ENCODE measurements around the gene EPHA2.

EPHA2 gene

DNA sequence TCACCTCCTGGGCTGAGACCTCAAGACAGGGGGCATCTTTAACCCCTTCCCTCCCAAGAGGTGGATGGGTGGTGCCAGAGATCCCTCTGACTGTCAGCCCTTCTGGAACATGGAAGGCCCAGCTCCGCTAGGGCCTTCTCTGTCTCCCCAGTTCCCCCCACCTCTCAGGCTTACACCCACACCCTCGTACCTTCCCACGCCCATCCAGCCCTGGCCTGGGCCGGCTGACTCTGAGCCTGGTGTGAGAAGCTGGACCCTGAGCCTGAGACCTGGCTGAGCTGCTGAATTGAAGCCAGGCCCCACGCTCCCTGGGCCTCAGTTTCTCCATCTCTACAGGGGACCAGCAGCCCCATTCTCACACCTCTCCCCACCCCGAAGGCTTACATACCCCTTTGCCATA, 5.4 kb downstream of the EPHA2 start:
- no peaks in the 10 kb centered on the region for H3K27me3 ChIP-seq (ENCODE audit: insufficient read depth, low read length, poor library complexity)
- H3K9ac ChIP-seq (ENCODE audit: low read depth, low read length), result no peak overlapping the region
- no peak overlapping the region for H3K4me3 ChIP-seq (ENCODE audit: low read depth in 1 of 2, low read length in 2 of 2)
- no peak overlapping the region for H2AFZ ChIP-seq (ENCODE audit: low read depth, low read length)
- no peaks in the 10 kb centered on the region for H3K9me3 ChIP-seq (ENCODE audit: insufficient read depth, low read length, severe bottlenecking)
- DNase-seq, result no peak
- peaks cover 16% of the 10 kb centered on the region for H3K4me1 ChIP-seq (ENCODE audit: insufficient read depth, low read length)
- no peaks in the 10 kb centered on the region for H3K36me3 ChIP-seq (ENCODE audit: insufficient read depth, low read length)
- H3K4me2 ChIP-seq (ENCODE audit: insufficient read depth, low read length), result no peak overlapping the region
- TF ChIP-seq EZH2 (IDR thresholded peaks at IDR 0.05; ENCODE audit: borderline replicate concordance, low read depth, low read length, severe bottlenecking), result no peak
- TF ChIP-seq, protein P1, sequence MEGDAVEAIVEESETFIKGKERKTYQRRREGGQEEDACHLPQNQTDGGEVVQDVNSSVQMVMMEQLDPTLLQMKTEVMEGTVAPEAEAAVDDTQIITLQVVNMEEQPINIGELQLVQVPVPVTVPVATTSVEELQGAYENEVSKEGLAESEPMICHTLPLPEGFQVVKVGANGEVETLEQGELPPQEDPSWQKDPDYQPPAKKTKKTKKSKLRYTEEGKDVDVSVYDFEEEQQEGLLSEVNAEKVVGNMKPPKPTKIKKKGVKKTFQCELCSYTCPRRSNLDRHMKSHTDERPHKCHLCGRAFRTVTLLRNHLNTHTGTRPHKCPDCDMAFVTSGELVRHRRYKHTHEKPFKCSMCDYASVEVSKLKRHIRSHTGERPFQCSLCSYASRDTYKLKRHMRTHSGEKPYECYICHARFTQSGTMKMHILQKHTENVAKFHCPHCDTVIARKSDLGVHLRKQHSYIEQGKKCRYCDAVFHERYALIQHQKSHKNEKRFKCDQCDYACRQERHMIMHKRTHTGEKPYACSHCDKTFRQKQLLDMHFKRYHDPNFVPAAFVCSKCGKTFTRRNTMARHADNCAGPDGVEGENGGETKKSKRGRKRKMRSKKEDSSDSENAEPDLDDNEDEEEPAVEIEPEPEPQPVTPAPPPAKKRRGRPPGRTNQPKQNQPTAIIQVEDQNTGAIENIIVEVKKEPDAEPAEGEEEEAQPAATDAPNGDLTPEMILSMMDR (IDR thresholded peaks at IDR 0.05; ENCODE audit: borderline replicate concordance, extremely low read depth, low read length, poor library complexity, severe bottlenecking), result no peak
- H3K79me2 ChIP-seq (ENCODE audit: insufficient read depth, low read length), result no peaks in the 10 kb centered on the region
- H3K27ac ChIP-seq (ENCODE audit: low read length), result no peak overlapping the region
- H4K20me1 ChIP-seq (ENCODE audit: insufficient read depth, low read length), result peaks cover 37% of the 10 kb centered on the region
- no peak for ATAC-seq (ENCODE audit: insufficient read depth, low read depth)

DNA sequence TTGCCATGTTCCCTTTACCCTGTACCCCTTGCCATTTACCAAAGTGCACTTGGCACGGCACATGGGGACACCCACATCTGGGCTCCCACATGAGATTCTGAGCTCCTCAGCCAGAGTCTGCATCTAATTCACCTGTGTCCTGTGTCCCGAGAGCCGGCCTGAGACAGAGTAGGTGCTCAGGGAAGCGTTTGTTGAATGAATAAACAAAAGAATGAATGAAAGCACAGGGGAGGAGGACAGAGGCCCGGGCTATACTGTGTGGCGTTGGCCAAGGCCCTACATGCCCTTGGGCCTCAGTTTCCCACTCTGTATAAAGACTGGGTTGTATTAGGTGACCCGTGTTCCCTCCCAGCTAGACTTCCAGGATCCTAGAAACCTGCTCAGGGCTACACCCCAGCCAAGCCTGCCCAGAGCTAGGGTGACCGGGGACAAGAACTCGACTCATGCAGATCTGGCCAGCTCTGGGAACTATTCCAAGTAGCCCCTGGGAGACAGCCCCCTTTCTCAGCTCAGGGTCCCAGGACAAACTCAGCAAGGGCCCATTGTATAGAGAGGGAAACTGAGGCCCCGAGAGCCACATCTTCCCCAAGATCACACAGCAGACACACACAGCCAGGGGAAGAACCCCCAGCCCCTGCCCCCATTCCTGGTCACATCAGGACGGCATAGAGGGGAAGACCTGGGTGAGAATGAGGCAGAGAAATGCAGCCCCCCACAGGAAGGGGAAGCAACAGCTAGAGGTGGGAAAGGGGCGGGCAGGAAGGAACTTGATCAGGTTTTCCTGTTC, 6.0 kb downstream of the EPHA2 start:
- Histone ChIP-seq H3K9ac (ENCODE audit: low read depth, low read length) (no peak overlapping the region), H2AFZ (ENCODE audit: low read depth, low read length) (no peak overlapping the region), H3K4me1 (ENCODE audit: insufficient read depth, low read length) (peaks cover 16% of the 10 kb centered on the region), H3K4me3 (ENCODE audit: low read depth in 1 of 2, low read length in 2 of 2) (no peak overlapping the region), H3K27ac (ENCODE audit: low read length) (no peak overlapping the region), H3K36me3 (ENCODE audit: insufficient read depth, low read length) (no peaks in the 10 kb centered on the region), H3K4me2 (ENCODE audit: insufficient read depth, low read length) (no peak overlapping the region), H3K9me3 (ENCODE audit: insufficient read depth, low read length, severe bottlenecking) (no peaks in the 10 kb centered on the region), H4K20me1 (ENCODE audit: insufficient read depth, low read length) (peaks cover 37% of the 10 kb centered on the region), H3K79me2 (ENCODE audit: insufficient read depth, low read length) (no peaks in the 10 kb centered on the region), H3K27me3 (ENCODE audit: insufficient read depth, low read length, poor library complexity) (no peaks in the 10 kb centered on the region)
- DNase-seq (no peak), ATAC-seq (ENCODE audit: insufficient read depth, low read depth) (no peak)
- TF ChIP-seq, protein P1 (IDR thresholded peaks at IDR 0.05; ENCODE audit: borderline replicate concordance, extremely low read depth, low read length, poor library complexity, severe bottlenecking), result no peak
- TF ChIP-seq EZH2 (IDR thresholded peaks at IDR 0.05; ENCODE audit: borderline replicate concordance, low read depth, low read length, severe bottlenecking), result no peak

DNA sequence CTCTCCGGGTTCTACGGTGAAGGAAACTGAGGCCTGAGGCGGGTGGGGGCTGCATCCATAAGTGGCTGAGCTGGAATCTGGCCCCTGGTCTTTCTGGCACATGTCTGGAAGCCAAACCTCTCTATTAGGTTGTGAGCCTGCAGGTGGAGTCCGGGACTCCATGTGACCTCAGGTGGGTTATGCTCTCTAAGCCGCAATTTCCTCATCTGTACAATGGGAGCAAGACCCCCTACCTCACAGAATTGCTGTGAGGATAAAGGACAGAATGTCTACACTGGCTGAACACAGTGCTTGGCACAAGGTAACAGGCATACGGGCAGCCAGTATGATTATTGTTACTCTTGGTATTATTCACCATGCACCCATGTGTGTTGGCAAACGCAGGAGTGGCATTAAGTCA, 6.7 kb downstream of the EPHA2 start:
- TF ChIP-seq, protein P1 (IDR thresholded peaks at IDR 0.05; ENCODE audit: borderline replicate concordance, extremely low read depth, low read length, poor library complexity, severe bottlenecking), result no peak
- no peak for TF ChIP-seq EZH2 (IDR thresholded peaks at IDR 0.05; ENCODE audit: borderline replicate concordance, low read depth, low read length, severe bottlenecking)
- Histone ChIP-seq H3K9me3 (ENCODE audit: insufficient read depth, low read length, severe bottlenecking) (no peaks in the 10 kb centered on the region), H3K4me3 (ENCODE audit: low read depth in 1 of 2, low read length in 2 of 2) (no peak overlapping the region), H3K9ac (ENCODE audit: low read depth, low read length) (no peak overlapping the region), H3K79me2 (ENCODE audit: insufficient read depth, low read length) (no peaks in the 10 kb centered on the region), H3K36me3 (ENCODE audit: insufficient read depth, low read length) (no peaks in the 10 kb centered on the region), H2AFZ (ENCODE audit: low read depth, low read length) (no peak overlapping the region), H3K27ac (ENCODE audit: low read length) (no peak overlapping the region), H3K27me3 (ENCODE audit: insufficient read depth, low read length, poor library complexity) (no peaks in the 10 kb centered on the region), H4K20me1 (ENCODE audit: insufficient read depth, low read length) (peaks cover 37% of the 10 kb centered on the region), H3K4me2 (ENCODE audit: insufficient read depth, low read length) (no peak overlapping the region), H3K4me1 (ENCODE audit: insufficient read depth, low read length) (peaks cover 16% of the 10 kb centered on the region)
- ATAC-seq (ENCODE audit: insufficient read depth, low read depth) (no peak), DNase-seq (no peak)

All from DND-41 (cell line).